SK-N-MC (cell line): ENCODE results near the gene CHRNA1.

Source experiments
- DNase-seq: peaks from one replicate; pipeline ENCODE4 v3.0.0-alpha.2; 2011; ENCODE audit warnings: low read depth, low spot score
- H3K27ac ChIP-seq: fragments of 200-600 bp; sonication (generic); 2 replicates; pipeline ENCODE4 v1.5.1; 2016; ENCODE audit warnings: mixed run types
- H3K36me3 ChIP-seq: fragments of 200-600 bp; sonication (generic); 2 replicates; pipeline ENCODE4 v1.6.1; 2017; ENCODE audit warnings: antibody characterized with exemption, low read length, mixed read lengths; ENCODE audit not compliant: insufficient read depth
- H3K4me3 ChIP-seq: fragments of 200-600 bp; sonication (generic); 2 replicates; pipeline ENCODE4 v1.5.1; 2016
- H3K9ac ChIP-seq: fragments of 200-600 bp; sonication (generic); 2 replicates; pipeline ENCODE4 v1.8.0; 2017; ENCODE audit warnings: mixed run types, mixed read lengths; ENCODE audit not compliant: insufficient read length
- H3K9me3 ChIP-seq: fragments of 200-600 bp; sonication (generic); 2 replicates; pipeline ENCODE4 v1.6.1; 2017; ENCODE audit warnings: low read depth, mild to moderate bottlenecking, antibody characterized with exemption, low read length, moderate library complexity, mixed read lengths
- EZH2 ChIP-seq: fragments of 200-600 bp; sonication (generic); IDR thresholded peaks from one replicate; pipeline ENCODE4 v1.6.1; 2017; ENCODE audit warnings: antibody characterized with exemption
- FOXP2 ChIP-seq: optimal IDR thresholded peaks from 2 replicates; pipeline ENCODE3; 2011; ENCODE audit warnings: mild to moderate bottlenecking, moderate library complexity; ENCODE audit not compliant: insufficient read depth; ENCODE audit errors: extremely low read length, control extremely low read depth
- POLR2AphosphoS5 ChIP-seq: IDR thresholded peaks from 2 replicates; pipeline ENCODE4 v1.6.1; 2012; ENCODE audit warnings: mild to moderate bottlenecking, low read depth, low read length, borderline replicate concordance

Gene CHRNA1

DNA sequence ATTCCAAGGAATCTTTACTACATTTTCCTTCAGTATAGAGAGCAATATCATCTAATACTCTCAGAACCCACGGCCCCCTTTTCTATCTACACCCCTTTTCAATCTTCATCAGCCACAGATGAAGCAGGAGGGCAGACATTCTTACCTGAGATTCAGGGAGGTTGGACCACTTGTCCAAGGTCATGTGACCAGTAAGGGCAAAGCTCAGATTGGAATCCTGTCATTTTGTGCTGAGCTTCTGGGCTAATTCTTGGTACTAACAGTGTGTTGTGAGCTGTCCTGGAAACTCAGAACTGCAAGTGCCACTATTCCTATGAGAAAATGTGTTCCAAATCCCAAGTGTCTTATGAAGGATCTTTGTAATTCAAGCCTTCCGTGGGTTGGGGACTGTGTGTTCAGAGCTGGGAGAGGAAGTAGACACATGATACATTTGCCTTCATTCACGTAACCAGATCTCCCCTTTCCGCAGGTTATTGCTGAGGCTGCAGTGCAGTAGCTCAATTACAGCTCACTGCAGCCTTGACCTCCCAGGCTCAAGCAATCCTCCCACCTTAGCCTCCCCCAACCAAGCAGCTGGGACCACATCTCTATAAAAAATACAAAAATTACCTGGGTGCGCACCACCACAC is 3.3 kb downstream of the CHRNA1 start:
- TF ChIP-seq FOXP2, result no peak
- no peak for TF ChIP-seq POLR2AphosphoS5
- no peak for TF ChIP-seq EZH2
- no peak for DNase-seq

DNA sequence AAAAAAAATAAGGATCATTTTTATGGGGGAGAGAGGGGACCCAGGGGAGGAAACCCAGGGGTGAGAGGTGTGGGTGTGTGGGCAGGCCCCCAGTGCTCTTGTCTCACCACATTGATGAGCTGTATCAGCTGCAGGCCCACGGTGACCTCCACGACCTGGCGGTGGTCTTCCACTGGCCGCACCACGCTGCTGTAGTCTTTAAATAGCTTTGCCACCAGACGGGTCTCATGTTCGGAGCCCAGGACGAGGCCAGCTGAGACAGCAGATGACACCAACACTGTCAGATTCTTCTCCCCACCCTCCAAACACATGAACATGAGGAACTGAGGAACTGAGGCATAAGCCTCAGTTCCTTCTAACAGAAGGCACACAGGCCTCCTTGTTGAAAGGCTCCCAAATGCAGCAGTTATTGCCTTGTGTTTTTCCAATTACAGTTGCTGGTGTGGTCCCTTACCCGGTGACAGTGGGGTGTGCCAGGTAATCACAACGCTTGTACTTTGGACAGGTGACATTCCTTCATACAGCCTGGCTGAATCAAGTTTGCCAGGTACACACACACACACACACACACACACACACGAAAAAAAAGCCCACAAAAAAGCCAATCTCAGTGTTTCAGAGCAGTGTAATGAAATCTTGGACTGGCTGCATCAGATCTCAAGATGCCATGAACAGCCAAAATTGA is 4.7 kb downstream of the CHRNA1 start:
- DNase-seq, result no peak

More for the DNA sequence above, 3.3 kb downstream of the CHRNA1 start:
- Histone ChIP-seq H3K9ac (no peak overlapping the region), H3K36me3 (no peaks in the 10 kb centered on the region), H3K27ac (no peak overlapping the region), H3K4me3 (no peak overlapping the region), H3K9me3 (no peaks in the 10 kb centered on the region)

DNA sequence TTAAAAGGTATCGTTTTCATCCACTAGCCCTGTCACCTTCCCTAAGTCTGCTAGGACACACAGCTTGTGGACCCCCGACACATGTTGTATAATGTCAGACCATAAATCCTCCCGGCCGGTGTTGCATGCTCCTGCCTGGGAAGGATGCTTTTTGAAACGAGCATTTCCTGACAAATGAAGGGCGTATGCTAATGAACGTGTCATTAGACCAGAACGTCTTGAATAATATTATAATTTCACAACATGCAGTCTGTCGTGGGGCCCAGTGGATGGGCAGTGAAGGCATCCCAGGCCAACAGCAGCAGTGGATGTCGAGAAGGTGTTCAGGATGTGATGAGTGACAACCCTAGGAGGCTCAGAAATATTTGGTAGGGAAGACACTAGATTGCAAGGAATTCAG is 7.5 kb downstream of the CHRNA1 start:
- H3K4me3 ChIP-seq, result no peak overlapping the region
- H3K36me3 ChIP-seq, result no peaks in the 10 kb centered on the region
- no peak overlapping the region for H3K27ac ChIP-seq
- DNase-seq, result no peak
- no peaks in the 10 kb centered on the region for H3K9me3 ChIP-seq
- TF ChIP-seq EZH2 (no peak), POLR2AphosphoS5 (no peak), FOXP2 (no peak)
- H3K9ac ChIP-seq, result no peak overlapping the region

More for the DNA sequence above, 4.7 kb downstream of the CHRNA1 start:
- Histone ChIP-seq H3K4me3 (no peak overlapping the region), H3K27ac (no peak overlapping the region), H3K9ac (no peak overlapping the region), H3K9me3 (no peaks in the 10 kb centered on the region), H3K36me3 (no peaks in the 10 kb centered on the region)
- TF ChIP-seq EZH2, result no peak

DNA sequence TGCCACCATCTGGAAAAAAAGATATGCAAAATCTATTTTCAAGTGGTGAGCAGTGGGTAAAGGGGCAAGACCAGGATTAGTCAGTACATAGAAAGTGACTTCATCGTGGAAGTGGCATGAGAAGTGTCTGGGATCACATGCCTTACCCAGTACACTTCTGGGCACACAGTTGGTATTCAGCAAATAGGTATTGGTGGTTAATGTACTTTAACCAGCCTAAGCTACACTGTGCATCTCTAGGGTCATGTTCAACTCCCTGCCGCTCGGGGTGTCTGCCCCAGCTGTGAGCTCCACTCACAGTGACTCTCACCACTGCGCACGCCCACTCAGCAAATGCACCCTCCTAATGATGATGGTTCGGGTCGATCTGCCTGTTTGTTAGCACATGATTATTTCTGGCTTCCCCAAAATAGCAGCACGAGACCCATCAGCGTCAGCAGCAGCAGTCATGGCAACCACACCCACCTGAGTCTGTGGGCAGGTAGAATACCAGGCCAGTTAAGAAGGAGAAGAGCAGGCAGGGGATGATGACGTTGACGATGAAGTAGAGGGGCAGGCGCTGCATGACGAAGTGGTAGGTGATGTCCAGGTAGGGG is 11.1 kb downstream of the CHRNA1 start:
- H3K27ac ChIP-seq, result no peak overlapping the region
- H3K4me3 ChIP-seq, result no peak overlapping the region
- no peak overlapping the region for H3K9ac ChIP-seq
- no peaks in the 10 kb centered on the region for H3K36me3 ChIP-seq
- no peaks in the 10 kb centered on the region for H3K9me3 ChIP-seq
- no peak for DNase-seq
- TF ChIP-seq EZH2, result no peak
- TF ChIP-seq FOXP2, result no peak
- no peak for TF ChIP-seq POLR2AphosphoS5

DNA sequence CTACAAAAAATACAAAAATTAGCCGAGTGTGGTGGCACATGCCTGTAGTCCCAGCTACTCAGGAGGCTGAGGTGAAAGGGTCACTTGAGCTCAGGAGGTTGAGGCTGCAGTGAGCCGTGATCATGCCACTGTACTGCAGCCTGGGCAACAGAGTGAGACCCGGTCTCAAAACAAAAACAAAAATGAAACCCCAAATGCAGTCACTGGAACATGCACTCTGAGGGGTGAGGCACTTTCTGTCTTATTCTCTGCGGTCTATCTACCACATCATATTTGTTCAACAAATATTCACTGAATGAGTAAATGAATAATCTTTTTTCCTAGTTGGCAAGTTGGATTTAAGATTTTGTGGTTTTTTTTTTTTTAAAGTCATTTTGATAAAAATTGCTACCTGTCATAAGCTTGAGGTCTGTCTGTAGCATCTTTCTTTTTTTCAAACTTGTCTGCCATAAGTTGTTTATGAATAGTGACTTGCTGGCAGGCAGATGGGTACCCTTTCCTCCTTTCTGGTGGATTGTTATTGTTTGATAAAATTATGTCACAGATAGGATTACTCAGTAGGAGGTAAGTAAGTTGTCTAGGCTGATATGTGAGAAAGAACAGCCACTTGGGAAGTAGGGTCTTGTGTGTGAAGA is 11.8 kb downstream of the CHRNA1 start:
- no peak overlapping the region for H3K27ac ChIP-seq
- no peak overlapping the region for H3K9ac ChIP-seq
- DNase-seq, result no peak
- H3K4me3 ChIP-seq, result no peak overlapping the region
- TF ChIP-seq EZH2 (no peak), FOXP2 (no peak), POLR2AphosphoS5 (no peak)
- no peaks in the 10 kb centered on the region for H3K9me3 ChIP-seq
- no peaks in the 10 kb centered on the region for H3K36me3 ChIP-seq

DNA sequence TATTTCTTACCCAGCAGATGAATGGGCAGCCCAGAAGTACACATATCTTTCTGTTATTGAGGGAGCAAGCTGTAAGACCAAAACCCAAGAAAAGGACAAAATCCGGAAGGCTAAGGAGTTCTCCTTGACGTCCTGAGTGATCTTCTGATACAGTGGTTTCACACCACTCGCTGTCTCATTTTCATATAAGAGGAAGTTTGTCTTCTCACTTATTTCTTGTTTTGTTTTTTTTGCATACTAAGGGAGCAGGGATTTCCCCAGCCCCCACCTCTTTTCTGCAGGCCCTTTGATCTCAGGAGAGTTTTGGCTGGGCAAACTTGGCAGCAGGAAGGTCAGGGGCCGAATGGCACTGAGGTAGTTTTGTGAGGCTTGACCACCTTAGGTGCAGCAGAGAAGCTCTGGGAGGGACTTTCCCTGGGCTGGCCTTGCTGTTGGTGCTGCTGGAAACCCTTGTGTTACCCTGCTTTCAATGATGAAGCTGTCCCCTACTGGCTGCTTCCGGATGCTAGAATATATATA is 13.3 kb downstream of the CHRNA1 start:
- no peak overlapping the region for H3K4me3 ChIP-seq
- no peaks in the 10 kb centered on the region for H3K9me3 ChIP-seq
- TF ChIP-seq POLR2AphosphoS5 (no peak), FOXP2 (no peak), EZH2 (no peak)
- no peaks in the 10 kb centered on the region for H3K36me3 ChIP-seq
- DNase-seq, result no peak
- no peak overlapping the region for H3K27ac ChIP-seq
- no peak overlapping the region for H3K9ac ChIP-seq

DNA sequence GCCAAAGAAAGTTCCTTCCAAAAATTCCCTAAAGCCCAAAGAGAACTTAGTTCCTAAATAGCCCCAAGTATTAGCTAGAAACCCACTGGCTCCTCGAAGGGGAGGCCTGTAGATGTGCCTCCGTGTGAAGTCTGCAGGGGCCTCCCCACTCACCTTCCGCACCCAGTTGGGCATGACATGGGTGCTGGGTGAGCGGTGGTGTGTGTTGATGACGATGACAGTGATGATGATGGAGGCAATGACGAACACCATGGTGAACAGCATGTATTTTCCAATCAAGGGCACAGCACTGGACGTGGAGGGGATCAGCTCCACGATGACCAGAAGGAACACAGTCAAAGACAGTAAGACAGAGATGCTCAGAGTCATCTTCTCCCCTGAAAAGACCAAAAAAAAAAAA is 14.5 kb downstream of the CHRNA1 start:
- Histone ChIP-seq H3K36me3 (no peaks in the 10 kb centered on the region), H3K9me3 (no peaks in the 10 kb centered on the region), H3K4me3 (no peak overlapping the region), H3K27ac (no peak overlapping the region), H3K9ac (no peak overlapping the region)
- DNase-seq, result no peak
- TF ChIP-seq EZH2, result no peak
- TF ChIP-seq POLR2AphosphoS5, result no peak
- no peak for TF ChIP-seq FOXP2

DNA sequence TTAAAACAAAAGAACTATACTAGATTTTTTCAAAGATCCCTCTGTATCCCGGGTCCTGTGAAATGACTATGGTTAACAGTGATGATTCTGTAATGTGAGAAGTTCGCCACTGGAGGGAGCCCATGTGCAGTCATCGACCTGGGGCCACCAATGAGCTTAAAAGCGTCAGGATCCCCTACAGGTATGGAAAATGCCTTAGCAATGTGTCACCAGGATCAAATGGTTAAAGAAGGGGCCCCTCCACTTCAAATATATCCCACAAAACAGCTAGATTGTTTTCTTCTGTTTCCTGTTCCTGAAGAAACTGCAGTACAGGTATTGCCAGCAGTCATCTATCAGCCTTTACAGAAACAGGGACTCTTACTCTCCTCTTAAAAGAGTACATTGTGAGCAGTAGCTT is 15.3 kb downstream of the CHRNA1 start:
- no peaks in the 10 kb centered on the region for H3K9me3 ChIP-seq
- TF ChIP-seq EZH2, result no peak
- TF ChIP-seq POLR2AphosphoS5, result no peak
- no peak for TF ChIP-seq FOXP2
- peak; percentile 32 for DNase-seq
- no peak overlapping the region for H3K27ac ChIP-seq
- no peak overlapping the region for H3K9ac ChIP-seq
- no peaks in the 10 kb centered on the region for H3K36me3 ChIP-seq
- H3K4me3 ChIP-seq, result no peak overlapping the region

DNA sequence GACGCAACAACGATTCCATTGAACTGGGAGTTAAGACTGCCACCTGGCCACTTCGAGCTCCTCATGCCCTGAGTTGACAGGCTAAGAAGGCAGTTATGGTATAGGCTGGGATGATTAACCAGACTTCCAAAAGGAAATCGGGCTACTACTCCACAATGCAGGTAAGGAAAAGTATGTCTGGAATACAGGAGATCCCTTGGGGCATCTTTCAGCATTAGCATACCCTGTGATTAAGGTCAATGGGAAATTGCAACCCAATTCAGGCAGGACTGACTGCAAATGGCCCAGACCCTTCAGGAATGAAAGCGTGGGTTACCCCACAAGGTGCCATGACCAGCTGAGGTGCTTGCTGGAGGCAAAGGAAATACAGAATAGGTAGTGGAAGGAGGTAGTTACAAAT is 19.1 kb downstream of the CHRNA1 start:
- no peak overlapping the region for H3K4me3 ChIP-seq
- no peak overlapping the region for H3K9ac ChIP-seq
- DNase-seq, result no peak
- no peaks in the 10 kb centered on the region for H3K36me3 ChIP-seq
- H3K9me3 ChIP-seq, result no peaks in the 10 kb centered on the region
- TF ChIP-seq FOXP2, result no peak
- no peak overlapping the region for H3K27ac ChIP-seq
